NCI-H1694 treated with DMSO at 0.1 percent for 48 hours (cell line): ENCODE measurements around the gene AIFM1.
A peak's percentile ranks its signal among the peaks of the same experiment; 100 is the strongest.

ENCODE experiments used
- DNase-seq: peaks from one replicate; lab custom pipeline; 2025; lab: John Stamatoyannopoulos, UW

AIFM1 gene

GRCh38 chrX:130170752-130171445 is 5.3 kb upstream of the AIFM1 start:
- DNase-seq: peak; percentile 84

GRCh38 chrX:130167040-130167439 is 1.4 kb upstream of the AIFM1 start:
- DNase-seq: no peak

- no peak for DNase-seq
Observed at GRCh38 chrX:130166503-130166777, 799 bp upstream of the AIFM1 start.

GRCh38 chrX:130165181-130165702 is 399 bp downstream of the AIFM1 start:
- DNase-seq: peak; percentile 20

GRCh38 chrX:130163398-130163797 is 2.2 kb downstream of the AIFM1 start:
- no peak for DNase-seq

- no peak for DNase-seq
Observed at GRCh38 chrX:130162094-130162735, 3.4 kb downstream of the AIFM1 start.

- DNase-seq: no peak
Observed at GRCh38 chrX:130159776-130160175, 5.9 kb downstream of the AIFM1 start.

GRCh38 chrX:130158311-130158710 is 7.3 kb downstream of the AIFM1 start:
- DNase-seq: no peak

GRCh38 chrX:130155564-130155963 is 10.1 kb downstream of the AIFM1 start:
- no peak for DNase-seq

- no peak for DNase-seq
Observed at GRCh38 chrX:130147631-130148030, 18.0 kb downstream of the AIFM1 start.

- DNase-seq: no peak
Observed at GRCh38 chrX:130145123-130145522, 20.5 kb downstream of the AIFM1 start.

- no peak for DNase-seq
Observed at GRCh38 chrX:130144509-130144908, 21.1 kb downstream of the AIFM1 start.

GRCh38 chrX:130139474-130140201 is 26.0 kb downstream of the AIFM1 start:
- no peak for DNase-seq

- DNase-seq: no peak
Observed at GRCh38 chrX:130136961-130137360, 28.7 kb downstream of the AIFM1 start.

- DNase-seq: no peak
Observed at GRCh38 chrX:130136496-130136895, 29.1 kb downstream of the AIFM1 start.

- no peak for DNase-seq
Observed at GRCh38 chrX:130130990-130131389, 34.7 kb downstream of the AIFM1 start.

- no peak for DNase-seq
Observed at GRCh38 chrX:130125091-130125874, 40.4 kb downstream of the AIFM1 start.

- no peak for DNase-seq
Observed at GRCh38 chrX:130124577-130124976, 41.1 kb downstream of the AIFM1 start.

- DNase-seq: no peak
Observed at GRCh38 chrX:130121505-130121800, 44.2 kb downstream of the AIFM1 start.

GRCh38 chrX:130120746-130121504 is 44.7 kb downstream of the AIFM1 start:
- DNase-seq: no peak

- DNase-seq: no peak
Observed at GRCh38 chrX:130120321-130120731, 45.3 kb downstream of the AIFM1 start.
